GM19455 (cell line): ENCODE results near the gene ZNF496.
"Not testable (repeated sequence)": the region's sequence is repeated elsewhere in the genome, so short reads cannot be mapped to it uniquely, and the experiment has no call there.

ENCODE experiments used
- ATAC-seq: cut with Tn5 transposase; IDR thresholded peaks from one replicate; pipeline ENCODE4 v1.9.1; 2021; ENCODE audit not compliant: unreplicated experiment

Gene ZNF496

GRCh38 chr1:247331525-247332214 lies at the start of gene ZNF496:
ZNF496 (minus strand) TSS chr1:247331867; CDS start chr1:247329578, 2,289 bp downstream.
- peak; percentile 67 for ATAC-seq

- no peak for ATAC-seq
Measured at GRCh38 chr1:247378334-247379073, 46.8 kb upstream of the ZNF496 start.

- not testable (repeated sequence) for ATAC-seq
Measured at GRCh38 chr1:247377656-247378055, 46.0 kb upstream of the ZNF496 start.

- ATAC-seq = no peak
Measured at GRCh38 chr1:247376659-247377058, 45.0 kb upstream of the ZNF496 start.

- no peak for ATAC-seq
Measured at GRCh38 chr1:247375747-247376146, 44.1 kb upstream of the ZNF496 start.

GRCh38 chr1:247374651-247375334 lies 43.1 kb upstream of the ZNF496 start:
- ATAC-seq = not testable (repeated sequence)

- no peak for ATAC-seq
Measured at GRCh38 chr1:247373721-247374141, 42.1 kb upstream of the ZNF496 start.

GRCh38 chr1:247371801-247372259 lies 40.2 kb upstream of the ZNF496 start:
- no peak for ATAC-seq

GRCh38 chr1:247370786-247371732 lies 39.4 kb upstream of the ZNF496 start:
- ATAC-seq = no peak

- no peak for ATAC-seq
Measured at GRCh38 chr1:247368490-247369145, 37.0 kb upstream of the ZNF496 start.

GRCh38 chr1:247367786-247368422 lies 36.2 kb upstream of the ZNF496 start:
- ATAC-seq = no peak

GRCh38 chr1:247366926-247367645 lies 35.4 kb upstream of the ZNF496 start:
- no peak for ATAC-seq

- ATAC-seq = not testable (repeated sequence)
Measured at GRCh38 chr1:247366345-247366744, 34.7 kb upstream of the ZNF496 start.

- no peak for ATAC-seq
Measured at GRCh38 chr1:247365023-247365422, 33.4 kb upstream of the ZNF496 start.

GRCh38 chr1:247363000-247363399 lies 31.3 kb upstream of the ZNF496 start:
- ATAC-seq = not testable (repeated sequence)

GRCh38 chr1:247362153-247362552 lies 30.5 kb upstream of the ZNF496 start:
- ATAC-seq = no peak

- no peak for ATAC-seq
Measured at GRCh38 chr1:247360991-247361731, 29.5 kb upstream of the ZNF496 start.
